Thyroid gland (tissue), 4 donors: ENCODE measurements around the gene NR3C2. TPM values are rescaled to one million over a fixed set of nuclear protein-coding genes. Genes with fewer than 3 reads are reported as not detected.

Experiments
- DNase-seq, 2 donors: peaks; one replicate each; pipeline ENCODE4 v3.0.0-alpha.2; 2019
- H3K27ac ChIP-seq, 3 donors: fragments of 200-600 bp; sonication (generic); 1 replicate in 2 of 3; 2 replicates in 1 of 3; pipeline ENCODE4 v1.5.1; 2016 to 2019; ENCODE audit warnings: mild to moderate bottlenecking in 1 of 3, moderate library complexity in 1 of 3
- H3K27me3 ChIP-seq: fragments of 200-600 bp; sonication (generic); one replicate; pipeline ENCODE4 v1.5.1; 2019
- H3K36me3 ChIP-seq, 2 donors: fragments of 200-600 bp; sonication (generic); one replicate each; pipeline ENCODE4 v1.5.1; 2016 to 2019
- H3K4me1 ChIP-seq, 2 donors: fragments of 200-600 bp; sonication (generic); one replicate each; pipeline ENCODE4 v1.5.1; 2017 to 2019
- H3K4me3 ChIP-seq, 3 donors: fragments of 200-600 bp; sonication (generic); replicated peaks in 1 of 3; 1 replicate in 2 of 3; 2 replicates in 1 of 3; pipeline ENCODE4 v1.5.1; 2016; ENCODE audit warnings: mild to moderate bottlenecking in 1 of 3
- H3K9me3 ChIP-seq: fragments of 200-600 bp; sonication (generic); one replicate; pipeline ENCODE4 v1.5.1; 2017
- POLR2A ChIP-seq, 2 donors: fragments of 450-650 bp; IDR thresholded peaks; one replicate each; pipeline ENCODE4 v1.6.1; 2017; ENCODE audit warnings: antibody characterized with exemption in 2 of 2, mild to moderate bottlenecking in 2 of 2, moderate library complexity in 1 of 2
- WGBS, 2 donors: methylation state at CpG; one replicate each; pipeline ENCODE4 v1.1.5; 2017; 5-methylcytosine and 5-hydroxymethylcytosine counted together
- intact Hi-C: fragments of 100-400 bp; cut with DNase I; formaldehyde crosslinking; loops from one replicate; pipeline ENCODE4 v1.15.1; 2023
- total RNA-seq, 4 donors: library from RNA; depleted of rRNA; stranded (reverse); fragments of >200 nt; gene quantifications; one replicate each; pipeline ENCODE4 v1.2.3, GENCODE V29; 2016
- TF ChIP-seq, protein P1 (sequence below), 6 experiments: fragments of 200-600 bp in 3 of 6; fragments of 450-650 bp in 3 of 6; sonication (generic) in 3 of 6; IDR thresholded peaks; one replicate each; pipeline ENCODE4 v1.5.1; 2016 to 2019; ENCODE audit warnings: antibody characterized with exemption in 6 of 6, mild to moderate bottlenecking in 2 of 6, inconsistent platforms in 1 of 6, moderate library complexity in 1 of 6

Gene NR3C2
- total RNA-seq, 4 donors from 2014 or later = 51.6 to 161 (median 72.3) TPM

DNA sequence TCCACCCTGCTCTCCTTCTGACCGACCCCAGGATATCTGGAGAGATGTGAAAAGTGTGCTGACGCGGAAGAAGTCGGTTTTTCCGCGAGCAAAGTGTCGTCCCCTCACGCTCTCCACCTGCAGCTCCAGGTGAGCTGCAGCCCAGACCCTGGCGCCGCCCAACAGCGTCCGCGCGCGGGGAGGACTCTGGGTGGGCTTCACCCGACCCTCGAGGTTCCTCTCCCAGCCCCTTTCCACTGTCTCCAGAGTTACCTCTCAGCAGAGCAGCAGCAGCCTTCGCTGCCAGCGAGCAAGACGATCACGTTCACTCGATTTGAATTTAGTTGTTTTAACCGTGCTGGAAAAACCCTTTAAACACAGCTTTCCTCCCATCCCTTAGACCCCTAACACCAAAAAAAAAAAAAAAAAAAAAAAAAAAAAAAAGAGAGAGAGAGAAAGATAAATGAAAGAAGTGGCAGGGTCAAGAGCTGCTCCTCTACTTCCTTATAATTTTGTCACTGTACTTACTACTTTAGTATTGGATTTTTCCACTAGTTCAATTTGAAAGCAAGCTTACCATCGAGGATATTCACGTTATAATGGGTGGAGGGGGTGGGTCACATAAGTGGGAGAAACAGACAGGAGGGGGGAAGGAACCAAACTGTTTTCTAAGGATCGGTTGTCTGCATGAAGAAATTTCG, 758 bp upstream of the NR3C2 start:
- WGBS, 2 donors = 1% methylated on average over 20 to 27 of the region's 27 CpGs
- TF ChIP-seq, protein P1, sequence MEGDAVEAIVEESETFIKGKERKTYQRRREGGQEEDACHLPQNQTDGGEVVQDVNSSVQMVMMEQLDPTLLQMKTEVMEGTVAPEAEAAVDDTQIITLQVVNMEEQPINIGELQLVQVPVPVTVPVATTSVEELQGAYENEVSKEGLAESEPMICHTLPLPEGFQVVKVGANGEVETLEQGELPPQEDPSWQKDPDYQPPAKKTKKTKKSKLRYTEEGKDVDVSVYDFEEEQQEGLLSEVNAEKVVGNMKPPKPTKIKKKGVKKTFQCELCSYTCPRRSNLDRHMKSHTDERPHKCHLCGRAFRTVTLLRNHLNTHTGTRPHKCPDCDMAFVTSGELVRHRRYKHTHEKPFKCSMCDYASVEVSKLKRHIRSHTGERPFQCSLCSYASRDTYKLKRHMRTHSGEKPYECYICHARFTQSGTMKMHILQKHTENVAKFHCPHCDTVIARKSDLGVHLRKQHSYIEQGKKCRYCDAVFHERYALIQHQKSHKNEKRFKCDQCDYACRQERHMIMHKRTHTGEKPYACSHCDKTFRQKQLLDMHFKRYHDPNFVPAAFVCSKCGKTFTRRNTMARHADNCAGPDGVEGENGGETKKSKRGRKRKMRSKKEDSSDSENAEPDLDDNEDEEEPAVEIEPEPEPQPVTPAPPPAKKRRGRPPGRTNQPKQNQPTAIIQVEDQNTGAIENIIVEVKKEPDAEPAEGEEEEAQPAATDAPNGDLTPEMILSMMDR (IDR thresholded peaks at IDR 0.05) = no peak
- no peak for TF ChIP-seq POLR2A (IDR thresholded peaks at IDR 0.05)
- H3K4me1 ChIP-seq = peaks cover 10 to 23% of the 10 kb centered on the region in 2 donors
- DNase-seq = peak; percentile 12 to 34
- H3K36me3 ChIP-seq = no peaks in the 10 kb centered on the region
- H3K27me3 ChIP-seq = no peaks in the 10 kb centered on the region
- no peaks in the 10 kb centered on the region for H3K9me3 ChIP-seq
- intact Hi-C loops = no loop called here
- H3K27ac ChIP-seq = peak overlapping the region; percentile 78 to 95 (median 95)
- H3K4me3 ChIP-seq = peak overlapping the region; percentile 68 to 95 (median 75)

DNA sequence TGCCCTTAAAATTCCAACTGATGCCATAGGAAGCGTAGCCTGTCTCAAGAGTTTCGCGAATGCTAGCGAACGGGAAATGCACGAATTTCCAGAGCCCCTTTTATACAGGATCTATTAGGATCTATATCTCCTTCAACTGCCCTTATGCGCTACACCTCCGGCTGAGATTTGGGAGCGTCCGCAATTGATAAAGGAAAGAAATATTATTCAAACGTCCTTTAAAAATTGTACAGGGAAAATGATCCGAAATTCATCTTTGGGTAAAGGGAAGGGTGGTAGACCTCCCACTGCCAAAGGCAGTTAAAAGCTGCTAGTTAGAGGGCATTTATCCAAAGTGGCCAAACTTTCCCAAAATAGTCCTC, 609 bp downstream of the NR3C2 start:
- Histone ChIP-seq H3K36me3 (no peaks in the 10 kb centered on the region), H3K4me3 (peak overlapping the region; percentile 34 to 95 (median 76)), H3K9me3 (no peaks in the 10 kb centered on the region), H3K4me1 (peaks cover 13 to 33% of the 10 kb centered on the region in 2 donors), H3K27me3 (no peaks in the 10 kb centered on the region), H3K27ac (peak overlapping the region; percentile 10 to 89 (median 84))
- peak in 1 of 2 donors; percentile 12 for DNase-seq
- WGBS, 2 donors = 2 to 6% methylated on average over 12 of the region's 12 CpGs
- intact Hi-C loops = no loop called here
- no peak for TF ChIP-seq POLR2A (IDR thresholded peaks at IDR 0.05)
- TF ChIP-seq, protein P1 (IDR thresholded peaks at IDR 0.05) = peak in 1 of 6 experiments; percentile 18

DNA sequence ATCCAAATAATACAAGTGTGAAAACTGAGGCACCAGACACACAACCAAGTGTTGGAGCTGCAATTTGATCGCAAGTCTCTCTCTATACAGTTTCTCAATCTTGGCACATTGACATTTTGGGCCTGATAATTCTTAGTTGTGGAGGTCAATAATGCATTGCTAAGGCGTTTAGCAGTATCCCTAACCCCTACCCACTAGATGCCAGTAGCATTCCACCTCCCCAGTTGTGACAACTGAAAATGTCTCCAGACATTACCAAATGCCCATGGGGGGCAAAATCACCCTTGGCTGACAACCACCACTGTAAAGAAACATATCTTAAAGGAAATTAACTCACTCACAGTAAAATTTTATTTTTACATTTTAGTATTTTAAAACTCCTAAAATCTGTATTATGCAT, 4.2 kb downstream of the NR3C2 start:
- no peaks in the 10 kb centered on the region for H3K9me3 ChIP-seq
- WGBS, 2 donors = 92 to 95% methylated on average over 2 of the region's 2 CpGs
- H3K36me3 ChIP-seq = no peaks in the 10 kb centered on the region
- intact Hi-C loops = no loop called here
- no peak overlapping the region for H3K27ac ChIP-seq
- H3K27me3 ChIP-seq = no peaks in the 10 kb centered on the region
- no peak overlapping the region for H3K4me3 ChIP-seq
- TF ChIP-seq POLR2A (IDR thresholded peaks at IDR 0.05) = no peak
- TF ChIP-seq, protein P1 (IDR thresholded peaks at IDR 0.05) = no peak
- peaks cover 36 to 64% of the 10 kb centered on the region in 2 donors for H3K4me1 ChIP-seq
- no peak for DNase-seq

DNA sequence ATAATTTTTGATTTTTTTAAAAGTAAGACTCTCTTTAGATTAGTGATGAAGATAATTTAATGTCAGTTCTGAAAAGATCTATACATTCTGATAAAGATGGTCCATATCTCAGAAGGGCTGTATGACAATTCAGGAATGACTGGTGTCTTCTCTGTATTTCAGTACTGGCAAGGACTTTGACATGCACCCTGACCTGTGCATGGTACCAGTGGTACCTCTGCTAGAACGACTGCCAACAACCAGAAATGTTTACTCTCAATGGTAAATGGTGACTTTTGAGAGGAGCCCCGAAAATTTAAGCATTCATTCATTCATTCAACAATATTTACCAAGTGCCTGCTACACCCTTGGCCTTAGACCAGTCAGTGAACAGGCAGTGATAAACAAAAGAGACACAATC, 4.8 kb downstream of the NR3C2 start:
- H3K9me3 ChIP-seq = no peaks in the 10 kb centered on the region
- TF ChIP-seq, protein P1 (IDR thresholded peaks at IDR 0.05) = no peak
- no peak for TF ChIP-seq POLR2A (IDR thresholded peaks at IDR 0.05)
- H3K27me3 ChIP-seq = no peaks in the 10 kb centered on the region
- no peak overlapping the region for H3K4me3 ChIP-seq
- no peak overlapping the region for H3K27ac ChIP-seq
- H3K36me3 ChIP-seq = no peaks in the 10 kb centered on the region
- peaks cover 36 to 70% of the 10 kb centered on the region in 2 donors for H3K4me1 ChIP-seq
- intact Hi-C loops = no loop called here
- DNase-seq = no peak
- WGBS, 2 donors = 83 to 86% methylated on average over 2 of the region's 2 CpGs

DNA sequence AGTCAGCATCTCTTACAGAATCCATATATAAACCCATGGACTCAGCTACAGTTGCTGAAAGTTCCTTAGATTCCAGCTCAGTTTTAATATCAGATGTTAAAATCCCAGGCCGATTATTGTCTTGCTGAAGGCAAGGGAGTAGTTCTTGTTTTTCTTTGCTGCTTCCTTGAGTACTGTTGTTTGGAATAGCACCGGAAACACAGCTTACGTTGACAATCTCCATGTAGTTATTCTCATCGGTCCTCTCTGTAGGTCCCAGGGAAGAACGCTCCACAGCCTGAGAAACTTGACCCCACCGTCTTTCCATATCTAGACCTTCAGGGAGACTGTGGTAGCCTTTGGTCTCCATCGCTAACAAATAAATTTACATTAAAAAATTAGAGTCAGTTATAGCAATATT, 5.7 kb downstream of the NR3C2 start:
- no peaks in the 10 kb centered on the region for H3K27me3 ChIP-seq
- TF ChIP-seq, protein P1 (IDR thresholded peaks at IDR 0.05) = no peak
- no peak for TF ChIP-seq POLR2A (IDR thresholded peaks at IDR 0.05)
- H3K4me1 ChIP-seq = peaks cover 36 to 80% of the 10 kb centered on the region in 2 donors
- WGBS, 2 donors = 53 to 59% methylated on average over 7 of the region's 7 CpGs
- peak overlapping the region in 2 of 3 donors; percentile 6 to 19 for H3K27ac ChIP-seq
- H3K36me3 ChIP-seq = no peaks in the 10 kb centered on the region
- H3K4me3 ChIP-seq = no peak overlapping the region
- DNase-seq = no peak
- H3K9me3 ChIP-seq = no peaks in the 10 kb centered on the region
- intact Hi-C loops = no loop called here
